ENCODE data around the gene SLC9A8.

SLC9A8 gene

DNA sequence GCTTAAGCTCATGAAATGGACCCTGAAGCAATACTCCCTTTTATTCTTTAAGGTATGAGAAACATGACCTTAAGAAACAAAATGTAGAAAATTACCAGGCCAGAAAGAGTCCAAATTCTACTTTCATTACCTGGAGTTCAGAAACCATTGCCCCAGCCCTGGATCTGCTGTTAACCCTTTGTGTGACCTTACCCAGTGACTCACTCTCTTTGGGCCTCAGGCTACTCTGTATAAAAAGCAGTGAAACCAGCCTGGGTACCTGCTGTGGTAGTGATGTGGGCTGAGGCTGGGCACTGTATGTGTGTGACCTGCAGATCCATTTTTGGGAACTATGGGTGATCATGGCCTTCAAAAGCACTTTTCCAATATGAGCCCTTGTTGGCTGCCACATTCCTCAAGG lies 47.2 kb downstream of the SLC9A8 start:
- TF ChIP-seq NFIC (IDR thresholded peaks at IDR 0.05) (no peak), TCF12 (IDR thresholded peaks at IDR 0.05; ENCODE audit: low read depth) (no peak), EGR1 (IDR thresholded peaks at IDR 0.05) (no peak), FOXM1 (IDR thresholded peaks at IDR 0.05; ENCODE audit: borderline replicate concordance, low read depth) (no peak), TAF1 (IDR thresholded peaks at IDR 0.05; ENCODE audit: low read depth) (no peak), TEAD4 (IDR thresholded peaks at IDR 0.05) (no peak), CEBPB (IDR thresholded peaks at IDR 0.05) (no peak)

DNA sequence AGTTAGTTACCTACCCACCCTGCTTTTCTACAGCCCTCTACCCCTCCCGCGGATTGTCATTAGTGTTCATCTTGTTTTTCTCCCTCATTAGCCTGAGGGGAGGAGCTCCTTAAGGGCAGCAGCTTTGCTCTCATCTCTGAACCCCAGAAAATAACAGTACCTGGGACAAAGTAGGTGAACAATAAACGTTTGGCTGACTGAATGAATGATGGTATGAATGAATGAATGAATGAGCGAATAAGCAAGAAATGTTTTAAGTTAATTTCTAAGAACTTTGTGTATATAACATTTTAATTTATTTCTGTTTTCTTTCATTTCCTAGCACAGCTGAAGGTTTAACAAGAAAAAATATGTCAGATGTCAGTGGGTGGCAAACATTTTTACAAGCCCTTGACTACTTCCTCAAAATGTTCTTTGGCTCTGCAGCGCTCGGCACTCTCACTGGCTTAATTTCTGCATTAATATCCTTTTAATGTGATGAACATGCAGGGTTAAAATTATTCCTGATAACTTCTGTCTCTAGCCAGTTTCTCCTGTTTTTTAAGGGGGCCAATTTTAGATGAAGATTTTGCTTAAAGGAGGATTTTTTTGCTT lies 50.1 kb downstream of the SLC9A8 start:
- TF ChIP-seq YY1 (IDR thresholded peaks at IDR 0.05; ENCODE audit: low read depth) (no peak), ZBTB7A (IDR thresholded peaks at IDR 0.05; ENCODE audit: low read depth) (no peak), NFIC (IDR thresholded peaks at IDR 0.05) (no peak), TAF1 (IDR thresholded peaks at IDR 0.05; ENCODE audit: low read depth) (no peak), TEAD4 (IDR thresholded peaks at IDR 0.05) (no peak), CREB1 (IDR thresholded peaks at IDR 0.05; ENCODE audit: low read depth) (no peak), CEBPB (IDR thresholded peaks at IDR 0.05) (no peak), FOXM1 (IDR thresholded peaks at IDR 0.05; ENCODE audit: borderline replicate concordance, low read depth) (no peak), EP300 (IDR thresholded peaks at IDR 0.05; ENCODE audit: borderline replicate concordance) (no peak), TCF12 (IDR thresholded peaks at IDR 0.05; ENCODE audit: low read depth) (no peak), EGR1 (IDR thresholded peaks at IDR 0.05) (no peak), RAD21 (IDR thresholded peaks at IDR 0.05; ENCODE audit: low read depth) (no peak)
- TF ChIP-seq, protein P1, sequence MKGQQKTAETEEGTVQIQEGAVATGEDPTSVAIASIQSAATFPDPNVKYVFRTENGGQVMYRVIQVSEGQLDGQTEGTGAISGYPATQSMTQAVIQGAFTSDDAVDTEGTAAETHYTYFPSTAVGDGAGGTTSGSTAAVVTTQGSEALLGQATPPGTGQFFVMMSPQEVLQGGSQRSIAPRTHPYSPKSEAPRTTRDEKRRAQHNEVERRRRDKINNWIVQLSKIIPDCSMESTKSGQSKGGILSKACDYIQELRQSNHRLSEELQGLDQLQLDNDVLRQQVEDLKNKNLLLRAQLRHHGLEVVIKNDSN (IDR thresholded peaks at IDR 0.05): no peak
- TF ChIP-seq, protein P2, sequence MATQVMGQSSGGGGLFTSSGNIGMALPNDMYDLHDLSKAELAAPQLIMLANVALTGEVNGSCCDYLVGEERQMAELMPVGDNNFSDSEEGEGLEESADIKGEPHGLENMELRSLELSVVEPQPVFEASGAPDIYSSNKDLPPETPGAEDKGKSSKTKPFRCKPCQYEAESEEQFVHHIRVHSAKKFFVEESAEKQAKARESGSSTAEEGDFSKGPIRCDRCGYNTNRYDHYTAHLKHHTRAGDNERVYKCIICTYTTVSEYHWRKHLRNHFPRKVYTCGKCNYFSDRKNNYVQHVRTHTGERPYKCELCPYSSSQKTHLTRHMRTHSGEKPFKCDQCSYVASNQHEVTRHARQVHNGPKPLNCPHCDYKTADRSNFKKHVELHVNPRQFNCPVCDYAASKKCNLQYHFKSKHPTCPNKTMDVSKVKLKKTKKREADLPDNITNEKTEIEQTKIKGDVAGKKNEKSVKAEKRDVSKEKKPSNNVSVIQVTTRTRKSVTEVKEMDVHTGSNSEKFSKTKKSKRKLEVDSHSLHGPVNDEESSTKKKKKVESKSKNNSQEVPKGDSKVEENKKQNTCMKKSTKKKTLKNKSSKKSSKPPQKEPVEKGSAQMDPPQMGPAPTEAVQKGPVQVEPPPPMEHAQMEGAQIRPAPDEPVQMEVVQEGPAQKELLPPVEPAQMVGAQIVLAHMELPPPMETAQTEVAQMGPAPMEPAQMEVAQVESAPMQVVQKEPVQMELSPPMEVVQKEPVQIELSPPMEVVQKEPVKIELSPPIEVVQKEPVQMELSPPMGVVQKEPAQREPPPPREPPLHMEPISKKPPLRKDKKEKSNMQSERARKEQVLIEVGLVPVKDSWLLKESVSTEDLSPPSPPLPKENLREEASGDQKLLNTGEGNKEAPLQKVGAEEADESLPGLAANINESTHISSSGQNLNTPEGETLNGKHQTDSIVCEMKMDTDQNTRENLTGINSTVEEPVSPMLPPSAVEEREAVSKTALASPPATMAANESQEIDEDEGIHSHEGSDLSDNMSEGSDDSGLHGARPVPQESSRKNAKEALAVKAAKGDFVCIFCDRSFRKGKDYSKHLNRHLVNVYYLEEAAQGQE (IDR thresholded peaks at IDR 0.05; ENCODE audit: low read depth): no peak
- TF ChIP-seq, protein P3, sequence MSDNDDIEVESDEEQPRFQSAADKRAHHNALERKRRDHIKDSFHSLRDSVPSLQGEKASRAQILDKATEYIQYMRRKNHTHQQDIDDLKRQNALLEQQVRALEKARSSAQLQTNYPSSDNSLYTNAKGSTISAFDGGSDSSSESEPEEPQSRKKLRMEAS (IDR thresholded peaks at IDR 0.05): no peak

DNA sequence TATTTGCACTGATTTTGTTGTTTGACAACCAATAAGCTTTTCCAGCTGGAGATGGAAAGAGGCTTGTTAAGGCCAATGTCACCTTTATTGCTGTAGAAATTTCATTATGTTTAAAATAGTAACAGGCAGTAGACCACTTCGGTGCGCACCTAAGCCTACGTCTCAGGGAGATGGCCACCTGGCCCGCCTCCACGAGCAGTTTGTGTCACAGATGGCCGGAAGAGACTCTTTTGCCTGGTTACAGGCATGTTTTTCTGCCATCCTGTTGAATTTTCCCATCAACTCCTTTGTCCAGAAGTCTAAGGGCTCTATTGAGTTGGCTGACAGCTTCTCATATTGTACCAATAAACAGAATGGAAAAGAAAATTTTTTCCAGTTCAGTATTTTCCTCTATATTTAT lies 51.0 kb downstream of the SLC9A8 start:
- TF ChIP-seq RAD21 (IDR thresholded peaks at IDR 0.05; ENCODE audit: low read depth): no peak
- TF ChIP-seq, protein P1 (IDR thresholded peaks at IDR 0.05): no peak
- TF ChIP-seq TCF12 (IDR thresholded peaks at IDR 0.05; ENCODE audit: low read depth): no peak
- TF ChIP-seq ZBTB7A (IDR thresholded peaks at IDR 0.05; ENCODE audit: low read depth): no peak
- TF ChIP-seq EGR1 (IDR thresholded peaks at IDR 0.05): no peak
- no peak for TF ChIP-seq FOXM1 (IDR thresholded peaks at IDR 0.05; ENCODE audit: borderline replicate concordance, low read depth)
- TF ChIP-seq, protein P2 (IDR thresholded peaks at IDR 0.05; ENCODE audit: low read depth): no peak
- TF ChIP-seq EP300 (IDR thresholded peaks at IDR 0.05; ENCODE audit: borderline replicate concordance): no peak
- no peak for TF ChIP-seq YY1 (IDR thresholded peaks at IDR 0.05; ENCODE audit: low read depth)
- TF ChIP-seq, protein P3 (IDR thresholded peaks at IDR 0.05): no peak
- TF ChIP-seq NFIC (IDR thresholded peaks at IDR 0.05): no peak
- no peak for TF ChIP-seq TAF1 (IDR thresholded peaks at IDR 0.05; ENCODE audit: low read depth)
- no peak for TF ChIP-seq TEAD4 (IDR thresholded peaks at IDR 0.05)
- TF ChIP-seq CREB1 (IDR thresholded peaks at IDR 0.05; ENCODE audit: low read depth): no peak
- TF ChIP-seq CEBPB (IDR thresholded peaks at IDR 0.05): no peak

DNA sequence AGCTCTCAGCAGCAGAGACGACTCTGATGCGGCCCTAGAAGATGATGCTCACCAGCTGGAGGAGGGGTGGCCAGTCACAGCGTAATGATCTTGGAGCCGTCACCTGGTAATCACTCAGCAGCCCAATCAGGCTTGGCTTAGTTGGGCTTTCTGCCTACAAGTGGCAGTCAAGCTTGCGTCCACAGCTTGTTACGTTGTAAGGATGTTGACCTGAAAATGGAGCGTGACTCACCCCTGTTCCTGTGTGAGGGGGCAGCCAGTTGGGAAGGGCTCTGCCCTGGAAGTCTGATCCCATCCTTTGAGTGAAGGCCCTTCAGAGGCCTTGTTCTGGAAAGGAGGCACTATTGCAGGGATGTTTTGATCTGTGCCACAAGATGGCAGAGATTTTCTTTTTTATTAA lies 52.9 kb downstream of the SLC9A8 start:
- TF ChIP-seq EGR1 (IDR thresholded peaks at IDR 0.05): no peak
- no peak for TF ChIP-seq CEBPB (IDR thresholded peaks at IDR 0.05)
- no peak for TF ChIP-seq RAD21 (IDR thresholded peaks at IDR 0.05; ENCODE audit: low read depth)
- no peak for TF ChIP-seq FOXM1 (IDR thresholded peaks at IDR 0.05; ENCODE audit: borderline replicate concordance, low read depth)

DNA sequence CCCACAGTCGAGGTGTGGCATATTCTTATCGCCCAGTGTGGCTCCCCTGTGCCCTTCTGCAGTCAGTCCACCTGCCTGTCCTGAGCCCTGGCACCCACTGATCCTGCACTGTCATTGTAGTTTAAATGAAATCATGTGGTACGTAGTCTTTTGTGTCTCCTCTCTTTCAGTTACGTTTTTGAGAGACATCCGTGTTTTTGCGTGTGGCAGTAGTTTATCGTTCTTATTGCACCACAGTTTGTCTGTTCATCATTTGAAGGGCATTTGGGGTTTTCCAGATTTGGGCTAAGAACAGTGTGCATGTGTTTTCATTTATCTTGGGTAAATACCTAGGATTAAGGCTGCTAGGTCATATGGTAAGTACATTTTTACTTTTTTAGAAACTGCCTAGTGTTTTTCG lies 53.4 kb downstream of the SLC9A8 start:
- TF ChIP-seq TAF1 (IDR thresholded peaks at IDR 0.05; ENCODE audit: low read depth) (no peak), ZBTB7A (IDR thresholded peaks at IDR 0.05; ENCODE audit: low read depth) (no peak), EP300 (IDR thresholded peaks at IDR 0.05; ENCODE audit: borderline replicate concordance) (no peak), CEBPB (IDR thresholded peaks at IDR 0.05) (no peak), TCF12 (IDR thresholded peaks at IDR 0.05; ENCODE audit: low read depth) (no peak), YY1 (IDR thresholded peaks at IDR 0.05; ENCODE audit: low read depth) (no peak), EGR1 (IDR thresholded peaks at IDR 0.05) (no peak), FOXM1 (IDR thresholded peaks at IDR 0.05; ENCODE audit: borderline replicate concordance, low read depth) (no peak), CREB1 (IDR thresholded peaks at IDR 0.05; ENCODE audit: low read depth) (no peak), RAD21 (IDR thresholded peaks at IDR 0.05; ENCODE audit: low read depth) (no peak), NFIC (IDR thresholded peaks at IDR 0.05) (no peak)
- TF ChIP-seq, protein P2 (IDR thresholded peaks at IDR 0.05; ENCODE audit: low read depth): no peak
- TF ChIP-seq, protein P3 (IDR thresholded peaks at IDR 0.05): no peak
- TF ChIP-seq, protein P1 (IDR thresholded peaks at IDR 0.05): no peak

Data from Ishikawa (cell line).